ENCODE results near the gene SOAT1.
"Not testable (repeated sequence)": the region's sequence is repeated elsewhere in the genome, so short reads cannot be mapped to it uniquely, and the experiment has no call there.

SOAT1 gene

DNA sequence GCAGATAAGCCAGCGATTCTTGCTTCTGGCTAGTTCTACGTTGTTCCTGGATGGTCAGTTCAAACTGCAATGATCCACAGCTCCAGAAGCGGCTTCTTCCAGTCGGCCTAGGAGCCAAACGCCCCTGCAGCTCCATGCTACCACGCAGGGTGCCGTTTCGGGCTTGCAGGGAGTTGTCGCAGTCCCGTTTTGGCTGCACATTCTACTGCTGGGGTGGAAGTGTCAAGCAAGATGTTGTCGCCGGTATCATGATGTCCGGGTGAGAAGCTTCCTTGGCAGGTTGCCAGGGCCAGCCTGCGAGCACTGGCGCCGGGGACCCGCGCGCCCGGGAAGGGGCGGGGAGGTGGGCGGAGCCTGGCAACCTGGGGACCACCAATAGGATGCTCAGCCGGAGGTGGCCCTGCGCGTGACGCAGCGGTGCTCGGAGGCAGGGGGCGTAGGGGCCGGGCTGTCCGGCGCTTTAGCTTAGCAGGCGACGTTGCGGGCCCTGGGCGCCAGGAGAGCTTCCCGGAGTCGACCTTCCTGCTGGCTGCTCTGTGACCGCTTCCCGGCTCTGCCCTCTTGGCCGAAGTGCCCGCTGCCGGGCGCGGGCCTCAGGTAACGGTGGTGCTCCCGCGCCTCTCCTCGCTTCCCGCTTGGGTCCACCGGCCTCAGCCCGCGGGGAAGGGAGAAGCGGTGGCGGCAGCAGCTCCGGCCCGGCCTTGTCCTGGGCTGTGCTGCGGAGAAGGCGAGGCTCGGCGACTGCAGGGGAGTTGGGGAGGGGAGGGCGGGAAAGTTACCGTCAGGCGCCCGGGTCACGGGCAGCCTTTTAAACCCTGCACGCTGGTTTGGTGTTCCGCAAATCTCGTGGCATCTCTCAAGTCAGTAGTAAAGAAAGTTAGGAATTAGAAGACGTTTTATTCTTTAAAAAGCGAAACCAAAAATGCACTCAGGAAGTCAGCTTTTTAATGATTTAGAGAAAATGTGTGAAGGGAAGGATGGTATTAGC lies at the start of gene SOAT1:
Gene SOAT1, plus strand, starts transcription at position 458 of the 988 bp plus-strand sequence. CDS start 8,888 bp downstream, outside the sequence.
- DNase-seq = peak; percentile 92

DNA sequence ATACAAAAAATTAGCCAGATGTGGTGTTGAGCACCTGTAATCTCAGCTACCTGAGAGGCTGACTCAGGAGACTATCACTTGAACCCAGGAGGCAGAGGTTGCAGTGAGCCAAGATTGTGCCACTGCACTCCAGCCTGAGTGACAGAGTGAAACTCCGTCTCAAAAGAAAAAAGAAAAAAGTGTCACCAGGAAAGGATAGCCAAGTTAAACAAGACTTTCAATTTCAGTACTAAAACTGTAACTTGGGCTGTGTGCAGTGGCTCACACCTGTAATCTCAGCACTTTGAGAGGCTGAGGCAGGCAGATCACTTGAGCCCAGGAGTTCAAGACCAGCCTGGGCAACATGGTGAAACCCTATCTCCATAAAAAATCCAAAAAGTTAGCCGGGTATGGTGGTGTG lies 48.2 kb upstream of the SOAT1 start:
- DNase-seq = not testable (repeated sequence)

DNA sequence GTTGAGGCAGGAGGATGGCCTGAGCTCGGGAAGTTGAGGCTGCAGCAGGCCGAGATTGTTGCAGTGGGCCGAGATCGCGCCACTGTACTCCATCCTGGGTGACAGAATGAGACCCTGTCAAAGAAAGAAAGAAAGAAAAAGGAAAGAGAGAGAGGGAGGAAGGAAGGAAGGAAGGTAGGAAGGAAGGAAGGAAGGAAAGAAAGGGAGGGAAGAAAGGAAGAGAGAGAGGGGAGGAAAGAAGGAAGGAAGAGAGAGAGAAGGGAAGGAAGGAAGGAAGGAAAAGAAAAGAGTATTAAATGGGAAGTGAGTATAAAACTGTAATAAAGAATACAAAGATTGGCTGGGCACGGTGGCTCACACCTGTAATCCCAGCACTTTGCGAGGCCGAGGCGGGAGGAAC lies 45.7 kb upstream of the SOAT1 start:
- no peak for DNase-seq

DNA sequence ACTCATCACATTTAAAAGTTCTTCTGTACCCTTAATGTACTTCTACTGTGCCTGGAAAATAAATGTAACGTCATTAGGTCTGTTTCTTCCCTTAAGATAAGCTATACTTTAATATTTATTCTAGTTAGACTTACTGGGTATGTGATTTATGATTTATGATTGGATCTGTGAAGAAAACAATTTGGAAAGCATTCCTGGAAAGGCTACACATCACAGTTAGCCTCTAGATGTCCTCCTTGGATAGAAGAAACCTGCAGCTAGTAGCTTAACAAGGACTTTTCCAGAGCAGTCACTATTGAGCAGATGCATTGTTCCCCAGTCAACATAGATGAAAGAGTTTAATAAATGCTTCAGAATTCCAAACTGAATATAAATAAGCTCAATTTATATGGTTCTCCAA lies 41.9 kb upstream of the SOAT1 start:
- DNase-seq = no peak

DNA sequence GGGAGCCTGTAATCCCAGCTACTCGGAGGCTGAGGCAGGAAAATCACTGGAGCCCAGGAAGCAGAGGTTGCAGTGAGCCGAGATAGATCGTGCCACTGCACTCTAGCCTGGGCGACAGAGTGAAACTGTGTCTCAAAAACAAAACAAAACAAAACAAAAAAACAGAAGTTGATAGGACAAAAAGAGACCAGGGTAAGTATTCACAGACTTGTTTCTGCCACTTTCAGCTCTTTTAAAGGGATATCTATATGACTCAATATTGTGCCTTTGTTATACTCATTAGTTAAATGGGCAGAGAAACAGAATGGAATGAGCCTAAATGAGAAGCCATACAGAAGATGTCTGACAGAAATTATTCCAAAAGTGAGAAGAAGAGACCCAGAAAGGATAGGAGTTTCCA lies 41.0 kb upstream of the SOAT1 start:
- DNase-seq = no peak

DNA sequence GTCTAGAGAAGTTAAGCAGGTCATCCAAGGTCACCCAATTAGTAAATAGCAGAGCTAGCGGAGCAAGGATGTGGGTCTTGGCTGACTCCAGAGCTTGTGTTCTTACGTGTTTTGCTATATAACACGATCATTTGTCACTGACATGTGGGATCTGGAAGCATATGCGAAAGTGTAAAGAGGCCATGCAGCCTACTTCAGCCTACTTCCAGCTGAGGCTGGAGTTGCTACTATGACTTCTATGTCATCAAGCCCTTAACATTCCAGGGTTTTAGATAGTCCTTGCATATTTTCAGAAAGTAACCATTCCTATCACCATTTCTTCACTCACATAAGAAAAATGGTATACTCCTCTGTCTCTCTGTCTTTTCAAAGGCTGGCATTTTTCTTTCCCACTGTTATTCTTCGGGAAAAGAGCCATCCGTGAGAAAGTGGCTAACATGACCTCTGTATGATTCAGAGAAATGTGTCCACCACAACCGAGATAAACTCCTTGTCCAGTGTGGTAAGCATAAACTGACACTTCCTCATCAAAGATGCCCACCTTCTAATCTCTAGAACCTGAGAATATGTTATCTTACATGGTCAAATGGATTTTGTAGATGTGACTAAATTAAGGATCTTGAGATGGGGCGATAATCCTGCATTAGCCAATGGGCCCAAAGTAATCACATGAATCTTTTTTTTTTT lies 40.2 kb upstream of the SOAT1 start:
- no peak for DNase-seq

DNA sequence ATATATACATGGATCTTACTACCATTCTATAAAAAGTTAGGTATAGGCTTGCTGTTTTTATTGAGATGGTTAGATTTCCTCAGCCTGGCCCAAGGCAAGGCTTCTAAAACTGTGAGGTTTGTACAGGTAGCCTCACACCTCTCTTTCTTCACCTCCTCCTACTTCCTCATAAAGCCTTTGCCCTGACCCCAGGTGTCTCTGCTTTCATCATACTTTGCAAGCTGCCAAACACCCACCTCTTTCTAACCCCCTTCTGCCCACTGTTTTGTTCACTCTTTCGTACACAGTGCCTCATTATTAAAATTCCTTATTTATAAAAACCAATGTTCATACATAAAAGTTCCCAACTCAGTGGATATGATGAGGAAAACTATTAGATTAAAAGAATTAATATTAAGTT lies 31.4 kb upstream of the SOAT1 start:
- DNase-seq = no peak

DNA sequence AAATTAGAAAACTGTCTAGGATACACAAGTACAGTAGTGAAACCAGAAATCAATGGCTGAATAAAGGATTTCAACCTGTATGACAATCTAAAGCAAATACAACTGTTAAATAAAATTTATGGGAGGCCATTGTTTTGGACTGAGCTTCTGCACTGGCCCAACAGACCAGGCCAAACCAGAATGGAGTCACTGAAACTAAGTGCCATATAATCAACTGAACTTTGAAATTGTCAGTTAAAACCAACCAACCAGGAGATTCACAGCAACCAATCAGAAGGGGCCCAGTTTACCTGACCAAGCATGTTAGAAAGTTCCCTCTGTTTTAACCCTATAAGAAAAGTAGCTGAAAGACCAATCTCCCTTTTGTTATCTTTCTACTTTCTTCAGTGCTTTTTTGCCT lies 30.5 kb upstream of the SOAT1 start:
- DNase-seq = no peak

DNA sequence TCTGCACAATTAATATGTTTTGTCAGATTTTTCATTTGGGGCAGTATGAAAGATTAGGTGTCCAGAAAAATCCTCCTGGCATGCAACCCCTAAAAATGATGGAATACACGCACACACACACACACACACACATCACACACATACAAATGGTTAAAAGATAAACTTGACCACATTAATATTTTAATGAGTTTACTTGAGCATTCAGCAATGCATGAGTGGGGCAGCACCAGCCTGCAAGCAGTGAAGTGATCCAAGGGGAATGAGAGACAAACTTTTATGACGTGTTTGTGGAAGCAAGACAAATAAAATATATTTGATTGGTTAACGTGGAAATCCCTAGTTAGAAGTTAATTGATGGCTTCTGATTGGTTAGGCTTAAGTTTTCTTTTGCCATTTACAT lies 29.1 kb upstream of the SOAT1 start:
- DNase-seq = no peak

DNA sequence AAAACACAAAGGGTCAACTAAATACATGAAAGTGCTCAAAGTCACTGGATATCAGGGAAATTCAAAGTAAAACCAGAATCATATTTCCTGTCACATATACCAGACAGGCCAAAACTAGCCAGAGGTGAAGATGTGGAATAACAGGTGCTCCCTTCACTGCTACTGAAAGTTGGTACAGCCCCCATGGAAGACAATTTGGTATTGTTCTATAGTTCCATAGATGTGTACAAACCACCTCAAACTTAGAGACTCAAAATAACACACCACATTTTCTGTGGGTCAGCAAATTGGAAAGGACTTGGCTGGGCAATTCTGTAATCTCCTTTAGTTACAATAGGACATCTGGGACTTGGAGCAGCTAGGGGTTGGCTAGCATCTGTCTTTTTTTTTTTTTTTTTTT lies 24.5 kb upstream of the SOAT1 start:
- DNase-seq = no peak

DNA sequence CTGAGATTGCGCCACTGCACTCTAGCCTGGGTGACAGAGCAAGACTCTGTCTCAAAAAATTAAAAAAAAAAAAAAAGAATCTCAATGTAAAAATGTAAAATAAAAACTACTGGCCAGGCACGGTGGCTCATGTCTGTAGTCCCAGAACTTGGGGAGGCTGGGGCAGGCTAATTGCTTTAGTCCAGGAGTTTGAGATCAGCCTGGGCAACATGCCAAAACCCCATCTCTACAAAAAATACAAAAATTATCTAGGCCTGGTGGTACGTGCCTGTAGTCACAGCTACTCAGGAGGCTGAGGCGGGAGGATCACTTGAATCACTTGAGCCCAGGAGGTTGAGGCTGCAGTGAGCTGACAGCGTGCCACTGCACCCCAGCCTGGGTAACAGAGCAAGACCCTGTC lies 19.2 kb upstream of the SOAT1 start:
- DNase-seq = not testable (repeated sequence)

DNA sequence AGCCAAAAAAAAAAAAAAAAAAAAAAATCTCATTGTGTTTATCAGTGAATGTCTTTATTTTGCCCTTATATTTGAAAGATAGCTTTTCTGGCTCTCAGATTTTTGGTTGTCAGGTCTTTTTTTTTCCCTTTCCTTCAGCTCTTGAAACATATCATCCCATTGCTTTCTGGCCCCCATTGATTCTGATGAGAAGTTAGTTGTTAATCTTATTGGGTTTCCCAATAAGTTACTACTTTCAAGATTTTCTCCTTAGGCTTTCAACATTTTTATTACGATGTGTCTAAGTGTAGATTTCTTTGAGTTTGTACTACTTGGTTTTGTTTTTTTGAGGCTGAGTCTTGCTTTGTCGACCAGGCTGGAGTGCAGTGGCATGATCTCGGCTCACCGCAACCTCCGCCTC lies 14.7 kb upstream of the SOAT1 start:
- DNase-seq = no peak

DNA sequence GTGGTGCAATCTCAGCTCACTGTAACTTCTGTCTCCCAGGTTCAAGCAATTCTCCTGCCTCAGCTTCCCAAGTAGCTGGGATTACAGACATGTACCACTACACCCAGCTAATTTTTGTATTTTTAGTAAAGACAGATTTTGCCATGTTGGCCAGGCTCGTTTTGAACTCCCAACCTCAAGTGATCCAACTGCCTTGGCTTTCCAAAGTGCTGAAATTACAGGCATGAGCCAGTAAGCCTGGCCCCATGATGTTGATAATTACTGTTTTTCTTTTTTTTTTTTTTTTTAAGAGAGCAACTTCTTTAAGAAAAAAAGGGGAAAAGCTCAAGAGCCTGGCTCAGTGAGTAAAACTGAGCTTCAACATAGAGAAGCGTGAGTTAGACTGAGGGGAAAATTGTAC lies 9.6 kb upstream of the SOAT1 start:
- no peak for DNase-seq

DNA sequence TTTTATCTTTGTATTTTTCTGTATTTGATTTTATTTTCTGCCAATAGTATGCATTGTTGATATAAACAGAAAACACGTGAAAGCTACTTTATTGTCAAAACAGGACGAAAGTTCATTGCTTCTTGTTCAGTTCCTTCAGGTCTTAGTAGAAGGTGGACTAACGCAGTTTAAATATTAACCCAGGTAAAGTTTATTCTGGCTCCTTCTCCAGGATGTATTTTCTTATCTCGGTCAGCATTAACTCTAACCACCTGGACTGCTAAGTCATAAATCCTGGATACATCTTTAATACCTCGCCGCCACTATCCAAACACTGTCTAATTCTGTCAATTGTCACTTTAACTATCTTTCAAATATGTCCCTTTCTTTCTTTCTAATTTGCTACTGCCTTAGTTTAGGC lies 5.7 kb upstream of the SOAT1 start:
- DNase-seq = no peak

DNA sequence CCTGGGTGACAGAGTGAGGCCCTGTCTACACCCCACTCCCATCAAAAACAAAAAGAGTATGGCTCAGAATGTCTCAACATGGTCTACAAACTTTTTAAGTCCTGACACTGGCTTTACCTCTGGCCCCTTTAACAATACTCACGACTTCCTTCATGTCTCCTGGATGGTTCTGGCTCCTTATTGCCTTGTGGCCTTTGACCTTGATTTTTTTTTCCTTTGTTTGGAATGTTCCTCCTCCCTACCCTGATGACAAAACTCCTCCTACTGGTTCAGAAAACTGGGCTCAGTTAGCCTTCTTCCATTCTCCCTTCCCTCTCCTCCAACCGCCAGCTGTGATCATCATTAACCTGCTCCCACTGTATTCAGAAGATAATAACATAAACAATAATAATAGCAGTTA lies 4.6 kb upstream of the SOAT1 start:
- DNase-seq = no peak

DNA sequence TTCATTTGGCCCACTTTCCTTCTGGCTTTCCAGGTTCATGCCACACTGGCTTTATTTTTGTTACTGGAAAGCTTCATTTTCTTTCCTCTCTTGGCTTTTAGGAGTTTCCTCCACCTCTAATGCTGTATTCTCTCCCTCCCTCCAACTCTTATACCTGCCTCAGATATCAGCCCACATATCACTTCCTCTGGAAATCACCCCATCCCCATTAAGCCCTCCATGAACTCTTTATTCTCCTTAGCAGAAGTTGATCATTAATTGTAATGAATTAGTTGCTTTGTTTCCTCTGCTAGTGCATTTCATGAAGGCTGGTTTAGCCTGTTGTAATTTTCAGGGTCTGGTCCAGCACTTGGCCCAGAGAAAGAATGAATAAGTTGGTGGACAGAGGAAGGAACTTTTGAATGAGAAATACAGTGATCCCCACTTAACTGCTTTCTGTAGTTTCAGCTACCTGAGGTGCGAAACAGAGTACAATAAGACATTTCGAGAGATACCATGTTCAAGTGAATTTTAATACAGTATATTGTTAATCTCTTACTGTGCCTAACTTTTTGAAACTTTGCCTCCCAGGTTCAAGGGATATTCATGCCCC lies 1.7 kb downstream of the SOAT1 start:
- DNase-seq = no peak

DNA sequence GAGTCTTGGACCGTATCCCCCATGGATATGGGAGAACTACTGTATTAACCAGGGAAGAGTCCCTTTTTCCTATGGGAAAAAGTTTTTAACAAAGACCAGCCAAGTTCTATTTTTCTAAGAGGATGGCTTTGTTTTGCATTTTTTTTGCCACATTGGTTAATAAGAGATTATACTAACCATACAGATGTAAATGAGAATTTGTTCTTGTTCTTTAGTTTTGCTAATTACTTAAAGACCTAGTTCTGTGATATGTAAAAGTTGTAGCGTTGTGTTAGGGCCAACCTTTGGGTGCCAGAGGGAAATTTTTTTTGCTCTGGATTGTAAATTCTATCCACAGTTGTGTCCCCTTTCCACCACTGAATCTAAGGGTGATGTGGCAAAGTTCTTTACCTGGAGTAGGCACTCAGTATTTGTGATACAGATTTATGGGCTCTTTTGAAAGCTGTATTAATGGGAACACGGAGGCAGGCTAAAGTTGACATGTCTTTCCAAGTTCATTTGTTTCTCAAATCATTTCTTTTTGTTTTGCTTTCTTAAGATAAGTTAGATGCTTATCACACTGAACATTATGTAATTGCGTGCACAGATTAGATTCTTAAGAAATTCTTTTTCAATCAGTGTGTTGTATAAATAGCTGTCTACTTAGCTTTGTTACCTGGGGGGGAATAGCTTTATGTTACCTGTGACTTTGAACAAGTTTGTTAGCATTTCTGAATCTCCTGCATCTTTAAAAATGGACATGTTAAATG lies 2.9 kb downstream of the SOAT1 start:
- no peak for DNase-seq

DNA sequence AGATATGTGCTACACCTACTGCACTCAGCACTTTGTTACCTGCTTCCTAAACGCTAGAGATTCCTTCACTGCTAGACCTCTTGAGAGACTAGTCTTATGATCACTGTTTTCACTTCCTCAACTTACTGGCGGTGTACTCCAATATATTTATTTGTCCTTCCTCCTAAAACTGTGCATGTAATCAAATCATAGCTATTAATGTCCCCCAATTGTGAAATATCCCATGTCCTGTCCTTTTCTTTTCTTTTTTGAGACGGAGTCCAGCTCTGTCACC lies 3.4 kb downstream of the SOAT1 start:
- DNase-seq = no peak

DNA sequence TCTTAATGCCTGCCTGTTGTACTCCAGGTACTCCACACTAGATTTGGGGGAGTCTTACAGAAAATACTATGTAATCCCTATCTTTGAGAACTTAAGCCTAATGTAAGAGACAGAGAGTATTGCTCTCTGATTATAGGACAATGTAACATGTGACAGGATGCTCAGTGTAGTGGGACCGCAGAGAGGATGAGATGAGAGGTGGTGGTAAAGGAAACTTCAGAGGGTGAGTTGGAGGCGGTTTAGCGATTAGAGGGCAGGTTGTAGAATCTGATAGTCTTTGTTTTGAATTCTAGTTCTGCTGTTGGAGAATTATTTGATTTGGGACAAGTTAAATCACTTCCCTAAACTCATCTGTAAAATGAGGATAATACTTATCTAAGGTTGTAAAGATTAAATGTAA lies 5.4 kb downstream of the SOAT1 start:
- peak; percentile 30 for DNase-seq

DNA sequence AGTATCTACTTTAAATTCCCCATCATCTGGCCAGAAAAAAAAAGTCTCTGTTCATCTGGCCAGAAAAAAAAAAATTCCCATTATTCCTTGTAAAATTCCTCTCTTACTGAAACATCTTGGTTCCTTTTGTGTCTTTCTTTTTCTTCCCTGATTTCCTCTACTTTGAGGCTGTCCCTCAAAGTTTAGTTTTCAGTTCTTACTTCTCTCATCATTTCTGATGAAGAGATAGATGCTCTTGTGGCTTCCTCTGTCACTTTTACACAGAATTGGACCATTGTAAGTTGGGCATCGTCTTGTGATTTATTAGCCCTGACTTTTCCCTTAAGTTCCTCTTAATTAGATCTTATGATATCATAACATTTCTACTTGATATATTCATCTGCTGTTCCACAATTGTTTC lies 6.5 kb downstream of the SOAT1 start:
- no peak for DNase-seq

DNA sequence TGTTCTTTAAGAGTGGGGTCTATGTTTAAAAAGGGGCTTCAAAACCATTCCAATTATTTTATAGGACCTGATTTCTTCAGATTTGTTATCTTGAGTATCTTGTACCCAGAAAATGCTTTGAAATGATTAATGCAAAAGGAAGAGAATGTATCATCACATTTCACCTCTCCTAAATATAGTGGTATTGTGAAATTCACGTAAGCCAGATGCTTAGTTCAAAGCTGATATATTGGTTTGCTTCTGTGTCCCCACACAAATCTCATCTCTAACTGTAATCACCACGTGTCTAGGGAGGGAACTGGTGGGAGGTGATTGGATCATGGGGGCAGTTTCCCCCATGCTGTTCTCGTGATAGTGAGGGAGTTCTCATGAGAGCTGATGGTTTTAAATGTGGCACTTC lies 8.5 kb downstream of the SOAT1 start:
- DNase-seq = no peak

DNA sequence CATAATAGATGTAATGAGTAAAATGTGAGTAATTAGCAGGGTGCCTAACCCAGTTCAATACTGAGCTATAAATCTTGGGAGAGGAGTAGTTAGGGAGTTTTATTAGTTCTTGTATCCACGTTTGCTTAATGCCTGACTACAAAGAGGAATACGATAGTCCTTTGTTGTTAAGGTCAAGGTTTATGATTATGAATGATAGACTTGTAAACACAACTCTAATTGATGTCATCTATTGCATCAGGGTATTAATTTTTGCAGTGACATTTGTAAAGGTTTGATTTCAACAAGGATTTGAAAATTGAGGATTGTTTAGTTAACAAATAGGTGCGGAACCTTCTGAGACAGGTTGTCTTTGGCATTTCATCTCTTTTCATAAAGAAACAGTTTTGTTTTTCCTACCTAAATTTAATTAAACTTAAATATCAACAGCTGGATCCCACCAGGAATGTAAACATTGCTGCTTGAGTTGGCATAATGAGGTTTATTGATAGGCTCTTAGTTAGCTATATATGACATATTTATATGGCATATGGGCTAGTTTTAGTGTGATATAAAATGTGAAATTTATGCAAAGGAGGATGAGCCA lies 9.7 kb downstream of the SOAT1 start:
- DNase-seq = no peak

DNA sequence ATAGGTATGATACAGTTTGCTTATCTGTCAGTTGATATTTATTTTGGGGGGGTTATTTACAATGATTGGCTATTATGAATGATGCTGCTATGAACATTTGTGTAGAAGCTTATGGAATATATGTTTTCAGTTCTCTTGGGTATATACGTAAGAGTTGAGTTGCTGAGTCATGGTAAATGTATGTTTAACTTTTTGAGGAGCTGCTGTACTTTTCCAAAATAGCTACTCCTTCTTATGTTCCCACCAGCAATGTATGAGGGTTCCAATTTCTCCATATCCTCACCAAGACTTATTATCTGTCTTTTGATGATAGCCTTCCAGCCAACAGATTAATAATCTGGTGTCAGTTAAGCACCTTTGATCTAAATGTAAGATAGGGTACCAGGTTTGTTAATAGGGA lies 11.9 kb downstream of the SOAT1 start:
- DNase-seq = no peak

Data from activated CD4-positive, alpha-beta T cell treated with anti-CD3 and anti-CD28 coated beads, Interleukin-2, amount 50 U/mL, for 1 hour (primary cell).